HEK293 (cell line): ENCODE results near the gene SDC3.

Source experiments
- CTCF ChIA-PET: fragments of 350-600 bp; formaldehyde crosslinking; extraction: SDS; loops from one replicate; lab custom pipeline; 2021; ENCODE audit warnings: antibody characterized with exemption; lab: Yijun Ruan, JAX
- POLR2A ChIA-PET: fragments of 300-600 bp; formaldehyde crosslinking; extraction: SDS; loops from one replicate; lab custom pipeline; 2020; ENCODE audit warnings: antibody characterized with exemption, inconsistent platforms; lab: Yijun Ruan, JAX
- H3K27ac ChIP-seq: fragments of 200-500 bp; sonication (Bioruptor generic); 2 replicates; pipeline ENCODE4 v1.5.1; 2014; ENCODE audit warnings: low read depth, low read length, control low read depth, inconsistent platforms; ENCODE audit errors: extremely low read depth
- H3K36me3 ChIP-seq, 2 experiments: fragments of 200-500 bp in 1 of 2; sonication (Bioruptor generic) in 1 of 2; 1 replicate in 1 of 2; 2 replicates in 1 of 2; pipeline ENCODE4 v1.5.1; 2014 to 2017; ENCODE audit warnings: inconsistent platforms in 2 of 2, low read length in 2 of 2; ENCODE audit not compliant: control insufficient read depth in 2 of 2, insufficient read depth in 1 of 2
- H3K4me1 ChIP-seq: fragments of 200-500 bp; sonication (Bioruptor generic); 2 replicates; pipeline ENCODE4 v1.5.1; 2014; ENCODE audit warnings: mild to moderate bottlenecking, low read length, inconsistent platforms; ENCODE audit not compliant: control insufficient read depth, insufficient read depth
- H3K4me3 ChIP-seq: 2 replicates; pipeline ENCODE4 v1.5.1; 2011; ENCODE audit warnings: low read depth, mild to moderate bottlenecking, control low read depth, low read length, moderate library complexity
- H3K9me3 ChIP-seq: fragments of 200-500 bp; sonication (Bioruptor generic); 2 replicates; pipeline ENCODE4 v1.5.1; 2014; ENCODE audit warnings: low read depth, low read length, inconsistent platforms; ENCODE audit not compliant: control insufficient read depth, insufficient read depth
- CTCF ChIP-seq: fragments of 450-650 bp; formaldehyde crosslinking; IDR thresholded peaks from 2 replicates; pipeline ENCODE4 v1.5.1; 2016; ENCODE audit warnings: missing biosample characterization, missing genetic modification characterization
- FEZF1 ChIP-seq: fragments of 450-650 bp; formaldehyde crosslinking; IDR thresholded peaks from 2 replicates; pipeline ENCODE4 v1.5.1; 2016; ENCODE audit warnings: missing biosample characterization, missing genetic modification characterization
- GLIS1 ChIP-seq: fragments of 450-650 bp; formaldehyde crosslinking; IDR thresholded peaks from 2 replicates; pipeline ENCODE4 v1.5.1; 2016; ENCODE audit warnings: missing biosample characterization, missing genetic modification characterization
- HIC1 ChIP-seq: fragments of 450-650 bp; formaldehyde crosslinking; IDR thresholded peaks from 2 replicates; pipeline ENCODE4 v1.5.1; 2016; ENCODE audit warnings: missing biosample characterization, missing genetic modification characterization
- HOXD13 ChIP-seq: sonication (generic); formaldehyde crosslinking; IDR thresholded peaks from 2 replicates; pipeline ENCODE4 v1.8.0; 2022; ENCODE audit warnings: missing genetic modification reagents, borderline replicate concordance
- INSM2 ChIP-seq: fragments of 450-650 bp; formaldehyde crosslinking; IDR thresholded peaks from 2 replicates; pipeline ENCODE4 v1.5.1; 2016; ENCODE audit warnings: missing biosample characterization, missing genetic modification characterization
- PRDM2 ChIP-seq: fragments of 450-650 bp; formaldehyde crosslinking; IDR thresholded peaks from 2 replicates; pipeline ENCODE4 v1.5.1; 2016; ENCODE audit warnings: missing biosample characterization, missing genetic modification characterization, borderline replicate concordance
- SETDB1 ChIP-seq: IDR thresholded peaks from one replicate; pipeline ENCODE4 v1.6.1; 2017; ENCODE audit warnings: mild to moderate bottlenecking, low read length, moderate library complexity, mixed read lengths; ENCODE audit not compliant: insufficient read length
- SP3 ChIP-seq: fragments of 450-650 bp; formaldehyde crosslinking; IDR thresholded peaks from 2 replicates; pipeline ENCODE4 v1.5.1; 2016; ENCODE audit warnings: missing biosample characterization, missing genetic modification characterization
- YY1 ChIP-seq: fragments of 450-650 bp; formaldehyde crosslinking; IDR thresholded peaks from 2 replicates; pipeline ENCODE4 v1.5.1; 2018; ENCODE audit warnings: missing biosample characterization, missing genetic modification characterization
- ZFHX2 ChIP-seq: fragments of 450-650 bp; formaldehyde crosslinking; conservative IDR thresholded peaks from 2 replicates; pipeline ENCODE4 v1.5.1; 2016; ENCODE audit warnings: missing biosample characterization, missing genetic modification characterization
- ZFP3 ChIP-seq: fragments of 450-650 bp; formaldehyde crosslinking; IDR thresholded peaks from 2 replicates; pipeline ENCODE4 v1.5.1; 2016; ENCODE audit warnings: low read depth, missing biosample characterization, missing genetic modification characterization
- ZIC2 ChIP-seq: fragments of 450-650 bp; formaldehyde crosslinking; IDR thresholded peaks from 2 replicates; pipeline ENCODE4 v1.5.1; 2016; ENCODE audit warnings: missing biosample characterization, missing genetic modification characterization
- ZNF114 ChIP-seq: fragments of 450-650 bp; formaldehyde crosslinking; IDR thresholded peaks from 2 replicates; pipeline ENCODE4 v1.5.0; 2017; ENCODE audit warnings: missing biosample characterization, missing genetic modification characterization
- ZNF132 ChIP-seq: fragments of 450-650 bp; formaldehyde crosslinking; IDR thresholded peaks from 2 replicates; pipeline ENCODE4 v1.5.1; 2017; ENCODE audit warnings: missing biosample characterization, missing genetic modification characterization, borderline replicate concordance
- ZNF184 ChIP-seq: fragments of 450-650 bp; IDR thresholded peaks from 2 replicates; pipeline ENCODE4 v1.5.1; 2018; ENCODE audit warnings: missing biosample characterization, mild to moderate bottlenecking, missing genetic modification characterization
- ZNF214 ChIP-seq: fragments of 450-650 bp; formaldehyde crosslinking; IDR thresholded peaks from 2 replicates; pipeline ENCODE4 v1.5.1; 2017; ENCODE audit warnings: missing biosample characterization, mild to moderate bottlenecking, missing genetic modification characterization, borderline replicate concordance
- ZNF341 ChIP-seq: fragments of 450-650 bp; formaldehyde crosslinking; IDR thresholded peaks from 2 replicates; pipeline ENCODE4; 2016; ENCODE audit warnings: low read depth, missing biosample characterization, missing genetic modification characterization
- ZNF416 ChIP-seq: fragments of 450-650 bp; formaldehyde crosslinking; IDR thresholded peaks from 2 replicates; pipeline ENCODE4 v1.5.1; 2016; ENCODE audit warnings: missing biosample characterization, missing genetic modification characterization
- ZNF433 ChIP-seq: fragments of 450-650 bp; formaldehyde crosslinking; IDR thresholded peaks from 2 replicates; pipeline ENCODE4 v1.5.1; 2016; ENCODE audit warnings: missing biosample characterization, missing genetic modification characterization, low read depth
- ZNF529 ChIP-seq: fragments of 450-650 bp; formaldehyde crosslinking; IDR thresholded peaks from 2 replicates; pipeline ENCODE4 v1.5.1; 2017; ENCODE audit warnings: missing genetic modification characterization, missing biosample characterization; ENCODE audit not compliant: insufficient replicate concordance
- ZNF558 ChIP-seq: fragments of 450-650 bp; formaldehyde crosslinking; IDR thresholded peaks from 2 replicates; pipeline ENCODE4 v1.5.1; 2016; ENCODE audit warnings: missing biosample characterization, missing genetic modification characterization
- ZNF658 ChIP-seq: fragments of 450-650 bp; formaldehyde crosslinking; IDR thresholded peaks from 2 replicates; pipeline ENCODE4; 2016; ENCODE audit warnings: missing biosample characterization, missing genetic modification characterization
- ZNF677 ChIP-seq: fragments of 450-650 bp; IDR thresholded peaks from 2 replicates; pipeline ENCODE4 v1.5.0; 2018; ENCODE audit warnings: missing biosample characterization, mild to moderate bottlenecking, missing genetic modification characterization, moderate library complexity
- ZNF830 ChIP-seq: fragments of 450-650 bp; IDR thresholded peaks from 2 replicates; pipeline ENCODE4 v1.5.0; 2018; ENCODE audit warnings: missing biosample characterization, missing genetic modification characterization, low read depth, mild to moderate bottlenecking, moderate library complexity
- ZNF837 ChIP-seq: fragments of 450-650 bp; formaldehyde crosslinking; IDR thresholded peaks from 2 replicates; pipeline ENCODE4 v1.5.1; 2016; ENCODE audit warnings: missing biosample characterization, missing genetic modification characterization

SDC3 gene

GRCh38 chr1:30905916-30906620 lies 2.5 kb downstream of the SDC3 start:
- CTCF ChIA-PET: interaction anchor here (0.8 to 4.8 kb wide), 10 partner anchors 10 to 187 kb away, joined by 3 to 56 read pairs (median 4); no protein-coding TSS in a partner anchor
- H3K36me3 ChIP-seq: no peaks in the 10 kb centered on the region
- H3K9me3 ChIP-seq: no peaks in the 10 kb centered on the region
- peaks cover 8% of the 10 kb centered on the region; the same call in 1 of the 2 replicates for H3K4me1 ChIP-seq
- no peak overlapping the region for H3K27ac ChIP-seq
- H3K4me3 ChIP-seq: no peak overlapping the region
- POLR2A ChIA-PET: interaction anchor here (0.7 kb wide), 1 partner anchor 169 kb away, joined by 3 read pairs; no protein-coding TSS in a partner anchor
- no peak for TF ChIP-seq CTCF (tag by site-specific recombination)
- no peak for TF ChIP-seq ZNF837 (tag by site-specific recombination)
- no peak for TF ChIP-seq GLIS1 (tag by site-specific recombination)
- no peak for TF ChIP-seq INSM2 (tag by site-specific recombination)
- TF ChIP-seq HOXD13 (CRISPR knock-in tag): no peak
- TF ChIP-seq ZFHX2 (tag by site-specific recombination): no peak
- no peak for TF ChIP-seq ZNF416 (tag by site-specific recombination)
- TF ChIP-seq ZFP3 (tag by site-specific recombination): no peak
- TF ChIP-seq ZNF214: no peak
- no peak for TF ChIP-seq ZNF558 (tag by site-specific recombination)
- TF ChIP-seq YY1 (tag by site-specific recombination): no peak
- no peak for TF ChIP-seq ZNF830 (tag by site-specific recombination)
- peak; percentile 26; the same call in 1 of the 2 replicates for TF ChIP-seq ZNF341
- no peak for TF ChIP-seq ZNF529
- TF ChIP-seq ZNF132 (tag by site-specific recombination): no peak
- TF ChIP-seq HIC1 (tag by site-specific recombination): peak; percentile 83
- no peak for TF ChIP-seq FEZF1 (tag by site-specific recombination)
- no peak for TF ChIP-seq ZNF677 (tag by site-specific recombination)
- TF ChIP-seq ZNF184 (tag by site-specific recombination): no peak
- no peak for TF ChIP-seq SP3 (tag by site-specific recombination)
- no peak for TF ChIP-seq ZNF658 (tag by site-specific recombination)
- TF ChIP-seq ZNF114: no peak
- peak; percentile 23; the same call in 1 of the 2 replicates for TF ChIP-seq ZIC2 (tag by site-specific recombination)
- no peak for TF ChIP-seq SETDB1
- TF ChIP-seq PRDM2: no peak
- TF ChIP-seq ZNF433 (tag by site-specific recombination): no peak
